ENCODE data around the gene CCDC142. TPM values are rescaled to one million over a fixed set of nuclear protein-coding genes. Genes with fewer than 3 reads are reported as not detected.

Gene CCDC142
- total and polyA plus RNA-seq, 10 of the 15 experiments (the other 5 are each of a cell fraction or from before 2014, with no cell fraction given) = 0.93 to 16.9 (median 9.0) TPM

- no peak for TF ChIP-seq CTCF (IDR thresholded peaks at IDR 0.05 in 2 of 3, conservative IDR thresholded peaks at IDR 0.05 in 1 of 3; ENCODE audit: control insufficient read depth in 2 of 3, extremely low read depth in 1 of 3, insufficient read depth in 1 of 3, low read depth in 3 of 3, low read length in 3 of 3)
- TF ChIP-seq ZNF207 (IDR thresholded peaks at IDR 0.05; ENCODE audit: borderline replicate concordance) = peak; percentile 100
- TF ChIP-seq NR2F1 (conservative IDR thresholded peaks at IDR 0.05) = peak; percentile 39; the same call in 1 of the 2 replicates
- TF ChIP-seq BCL3 (IDR thresholded peaks at IDR 0.05; ENCODE audit: borderline replicate concordance, insufficient read depth, low read depth, low read length, poor library complexity, severe bottlenecking) = no peak
- peak; percentile 98 for TF ChIP-seq NR2C1 (IDR thresholded peaks at IDR 0.05)
- TF ChIP-seq ZNF622 (IDR thresholded peaks at IDR 0.05) = no peak
- no peak; the same call in 1 of the 2 replicates for TF ChIP-seq ATF2 (IDR thresholded peaks at IDR 0.05; ENCODE audit: low read length)
- TF ChIP-seq, protein P1, sequence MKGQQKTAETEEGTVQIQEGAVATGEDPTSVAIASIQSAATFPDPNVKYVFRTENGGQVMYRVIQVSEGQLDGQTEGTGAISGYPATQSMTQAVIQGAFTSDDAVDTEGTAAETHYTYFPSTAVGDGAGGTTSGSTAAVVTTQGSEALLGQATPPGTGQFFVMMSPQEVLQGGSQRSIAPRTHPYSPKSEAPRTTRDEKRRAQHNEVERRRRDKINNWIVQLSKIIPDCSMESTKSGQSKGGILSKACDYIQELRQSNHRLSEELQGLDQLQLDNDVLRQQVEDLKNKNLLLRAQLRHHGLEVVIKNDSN (IDR thresholded peaks at IDR 0.05; ENCODE audit: borderline replicate concordance, extremely low read length, insufficient read depth, low read depth, low read length) = no peak
- TF ChIP-seq TCF12 (IDR thresholded peaks at IDR 0.05; ENCODE audit: low read depth, low read length) = 0 out of 2 replicates have a peak, but pooled peaks have one; percentile 52
- TF ChIP-seq NFYA (IDR thresholded peaks at IDR 0.05; ENCODE audit: borderline replicate concordance, low read depth, low read length) = no peak
- TF ChIP-seq ZNF217 (IDR thresholded peaks at IDR 0.05) = no peak
- no peak for TF ChIP-seq LARP7 (IDR thresholded peaks at IDR 0.05)
- TF ChIP-seq NFIC (IDR thresholded peaks at IDR 0.05; ENCODE audit: low read depth, low read length) = no peak
- TF ChIP-seq IRF5 (IDR thresholded peaks at IDR 0.05; ENCODE audit: borderline replicate concordance) = 0 out of 2 replicates have a peak, but pooled peaks have one; percentile 5
- TF ChIP-seq NRF1 (conservative IDR thresholded peaks at IDR 0.05; ENCODE audit: low read depth, low read length) = no peak
- TF ChIP-seq EED (IDR thresholded peaks at IDR 0.05; ENCODE audit: low read depth) = 0 out of 2 replicates have a peak, but pooled peaks have one; percentile 30
- TF ChIP-seq TARDBP (IDR thresholded peaks at IDR 0.05; ENCODE audit: borderline replicate concordance) = peak; percentile 91; the same call in 1 of the 2 replicates
- TF ChIP-seq SIN3A (IDR thresholded peaks at IDR 0.05; ENCODE audit: low read depth, low read length) = peak; percentile 91
- TF ChIP-seq EZH2 (IDR thresholded peaks at IDR 0.05; ENCODE audit: borderline replicate concordance, control insufficient read depth, low read depth, low read length) = no peak
- TF ChIP-seq HCFC1 (IDR thresholded peaks at IDR 0.05; ENCODE audit: low read length) = peak; percentile 98
- TF ChIP-seq HDGF (IDR thresholded peaks at IDR 0.05) = no peak
- TF ChIP-seq CHD2 (IDR thresholded peaks at IDR 0.05; ENCODE audit: borderline replicate concordance, low read depth, low read length) = peak; percentile 86
- no peak for TF ChIP-seq SUZ12 (IDR thresholded peaks at IDR 0.05; ENCODE audit: unreplicated experiment)
- TF ChIP-seq ATF7 (IDR thresholded peaks at IDR 0.05; ENCODE audit: low read depth) = peak; percentile 80
Observed at GRCh38 chr2:74454654-74455511, 27.9 kb downstream of the CCDC142 start, which contains the start of gene INO80B (continued).

Measured in GM12878 (cell line).